ENCODE results near the gene DNPH1.

The DNPH1 gene

DNA sequence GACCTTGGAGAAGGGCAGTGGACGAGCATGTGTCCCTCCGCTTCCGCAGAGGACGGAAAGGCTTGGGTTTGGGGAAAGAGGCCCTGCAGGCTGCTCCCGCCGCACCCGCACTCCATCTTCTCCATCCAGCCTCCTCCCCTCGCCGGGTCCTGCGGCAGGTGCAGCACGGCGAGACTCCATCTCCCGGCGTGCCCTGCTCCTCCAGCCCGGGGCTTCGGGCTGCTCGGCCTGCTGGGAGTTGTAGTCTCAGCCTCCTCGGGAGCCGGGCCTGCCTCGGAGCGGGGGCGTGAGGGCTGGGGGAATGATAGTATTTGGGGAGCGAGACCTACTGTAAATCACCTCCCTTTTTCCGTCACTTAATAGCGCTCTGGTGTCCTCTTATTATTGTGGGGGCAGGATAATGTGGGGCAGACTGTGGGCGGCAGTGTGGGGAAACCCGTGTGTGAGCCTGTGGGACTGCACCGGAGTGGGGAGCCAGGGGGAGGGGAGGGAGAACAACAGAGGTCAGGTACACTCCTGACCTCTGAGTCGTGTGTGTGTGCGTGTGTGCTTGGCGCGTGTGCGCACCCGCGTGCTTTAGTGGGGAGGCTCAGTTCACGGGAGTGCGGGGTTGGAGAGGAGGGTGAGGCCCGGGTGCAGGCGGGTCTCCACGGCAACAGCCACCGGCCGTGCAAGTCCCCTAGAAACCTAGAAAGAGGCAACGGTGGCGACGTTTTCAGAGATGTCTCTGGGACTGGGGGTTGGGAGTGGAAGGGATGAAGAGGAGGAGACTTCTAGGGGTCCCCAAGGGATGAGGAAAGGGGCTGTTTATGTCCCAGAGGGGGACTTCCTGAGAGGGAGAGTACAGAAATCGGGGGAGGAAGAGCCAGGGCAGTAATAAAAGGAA is 18.1 kb upstream of the DNPH1 start:
- TF ChIP-seq TCF12 (IDR thresholded peaks at IDR 0.05; ENCODE audit: low read depth) (peak; percentile 60), MAX (IDR thresholded peaks at IDR 0.05) (peak; percentile 36; the same call in 1 of the 2 replicates), FOXM1 (IDR thresholded peaks at IDR 0.05; ENCODE audit: borderline replicate concordance, low read depth) (no peak), CEBPB (IDR thresholded peaks at IDR 0.05) (no peak), CREB1 (IDR thresholded peaks at IDR 0.05; ENCODE audit: low read depth) (0 out of 2 replicates have a peak, but pooled peaks have one; percentile 21), TAF1 (IDR thresholded peaks at IDR 0.05; ENCODE audit: low read depth) (0 out of 2 replicates have a peak, but pooled peaks have one; percentile 48), TEAD4 (IDR thresholded peaks at IDR 0.05) (no peak), YY1 (IDR thresholded peaks at IDR 0.05; ENCODE audit: low read depth) (peak; percentile 64; the same call in 1 of the 2 replicates), ZBTB7A (IDR thresholded peaks at IDR 0.05; ENCODE audit: low read depth) (0 out of 2 replicates have a peak, but pooled peaks have one; percentile 36), REST (IDR thresholded peaks at IDR 0.05; ENCODE audit: low read depth) (no peak), EGR1 (IDR thresholded peaks at IDR 0.05) (peak; percentile 94), USF1 (IDR thresholded peaks at IDR 0.05) (0 out of 2 replicates have a peak, but pooled peaks have one; percentile 38)

DNA sequence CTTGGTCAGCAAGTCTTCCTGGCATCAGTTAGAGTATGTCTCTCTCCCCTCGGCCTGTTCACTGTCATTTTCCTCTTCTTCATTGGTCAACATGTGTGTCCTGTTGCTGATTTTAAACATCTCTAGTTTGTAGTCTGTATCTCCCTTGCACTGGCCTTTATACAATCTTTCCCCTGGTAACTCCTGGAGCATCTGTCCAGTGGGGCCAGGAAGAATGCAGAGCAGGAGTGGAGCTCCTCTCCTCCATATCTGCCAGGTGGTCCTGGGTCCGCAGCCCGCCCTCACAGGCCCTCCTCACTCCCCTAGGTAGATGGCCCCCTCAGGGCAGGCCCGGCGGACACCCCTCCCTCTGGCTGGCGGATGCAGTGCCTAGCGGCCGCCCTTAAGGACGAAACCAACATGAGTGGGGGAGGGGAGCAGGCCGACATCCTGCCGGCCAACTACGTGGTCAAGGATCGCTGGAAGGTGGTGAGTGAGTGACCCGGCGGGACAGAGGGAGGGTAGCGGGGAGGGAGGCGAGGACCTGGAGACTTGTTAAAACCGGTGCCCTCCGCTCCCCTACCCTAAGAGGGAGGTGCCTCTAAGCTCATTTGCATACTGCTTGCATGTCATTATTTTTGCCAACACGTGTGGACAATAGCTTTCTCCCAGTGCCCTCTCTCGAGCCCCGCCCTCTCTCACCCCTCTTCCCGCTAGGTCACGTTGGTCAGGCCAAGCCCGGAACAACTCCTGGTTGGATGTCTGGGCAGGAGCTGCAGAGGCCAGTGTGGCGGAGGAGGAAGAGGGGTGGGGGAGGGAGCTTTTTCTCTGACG is 17.2 kb upstream of the DNPH1 start:
- TF ChIP-seq MAX (IDR thresholded peaks at IDR 0.05) (peak; percentile 65; the same call in 1 of the 2 replicates), USF1 (IDR thresholded peaks at IDR 0.05) (peak; percentile 79), RAD21 (IDR thresholded peaks at IDR 0.05; ENCODE audit: low read depth) (no peak), NFIC (IDR thresholded peaks at IDR 0.05) (no peak)

DNA sequence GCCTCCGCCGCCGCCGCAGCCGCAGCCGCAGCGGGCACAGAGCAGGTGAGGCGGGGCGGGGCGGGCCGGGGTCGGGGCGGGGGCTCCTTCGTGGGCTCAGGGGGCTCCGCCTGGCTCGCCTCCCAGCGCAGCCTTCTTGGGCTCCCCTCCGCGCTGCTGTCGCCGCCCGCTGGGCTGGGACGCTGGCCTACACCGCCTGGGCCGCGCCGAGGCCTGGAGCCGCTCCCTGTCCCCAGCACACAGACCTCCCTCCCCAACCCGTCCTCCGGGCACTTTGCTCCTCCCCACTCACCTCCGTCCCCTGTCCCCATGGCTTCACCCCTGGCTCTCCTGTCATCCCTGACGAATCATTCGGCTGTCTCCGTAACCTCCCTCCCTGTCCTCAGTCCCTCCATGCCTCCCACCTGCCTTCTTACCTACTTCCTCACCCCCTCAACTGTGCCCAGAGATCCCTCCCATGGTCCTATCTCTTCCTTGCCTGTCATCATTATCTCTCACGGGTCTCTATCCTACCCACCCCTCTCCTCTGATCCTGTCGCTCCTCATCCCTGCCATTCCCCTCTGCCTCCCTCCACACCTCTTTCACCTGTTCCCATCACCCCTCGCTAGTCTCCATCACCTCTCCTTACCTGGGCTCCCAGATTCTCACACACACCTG is 14.5 kb upstream of the DNPH1 start:
- TF ChIP-seq MAX (IDR thresholded peaks at IDR 0.05) (no peak), FOXM1 (IDR thresholded peaks at IDR 0.05; ENCODE audit: borderline replicate concordance, low read depth) (no peak), EP300 (IDR thresholded peaks at IDR 0.05; ENCODE audit: borderline replicate concordance) (no peak), NFIC (IDR thresholded peaks at IDR 0.05) (no peak), EGR1 (IDR thresholded peaks at IDR 0.05) (no peak), TEAD4 (IDR thresholded peaks at IDR 0.05) (no peak), CREB1 (IDR thresholded peaks at IDR 0.05; ENCODE audit: low read depth) (no peak), YY1 (IDR thresholded peaks at IDR 0.05; ENCODE audit: low read depth) (no peak)

DNA sequence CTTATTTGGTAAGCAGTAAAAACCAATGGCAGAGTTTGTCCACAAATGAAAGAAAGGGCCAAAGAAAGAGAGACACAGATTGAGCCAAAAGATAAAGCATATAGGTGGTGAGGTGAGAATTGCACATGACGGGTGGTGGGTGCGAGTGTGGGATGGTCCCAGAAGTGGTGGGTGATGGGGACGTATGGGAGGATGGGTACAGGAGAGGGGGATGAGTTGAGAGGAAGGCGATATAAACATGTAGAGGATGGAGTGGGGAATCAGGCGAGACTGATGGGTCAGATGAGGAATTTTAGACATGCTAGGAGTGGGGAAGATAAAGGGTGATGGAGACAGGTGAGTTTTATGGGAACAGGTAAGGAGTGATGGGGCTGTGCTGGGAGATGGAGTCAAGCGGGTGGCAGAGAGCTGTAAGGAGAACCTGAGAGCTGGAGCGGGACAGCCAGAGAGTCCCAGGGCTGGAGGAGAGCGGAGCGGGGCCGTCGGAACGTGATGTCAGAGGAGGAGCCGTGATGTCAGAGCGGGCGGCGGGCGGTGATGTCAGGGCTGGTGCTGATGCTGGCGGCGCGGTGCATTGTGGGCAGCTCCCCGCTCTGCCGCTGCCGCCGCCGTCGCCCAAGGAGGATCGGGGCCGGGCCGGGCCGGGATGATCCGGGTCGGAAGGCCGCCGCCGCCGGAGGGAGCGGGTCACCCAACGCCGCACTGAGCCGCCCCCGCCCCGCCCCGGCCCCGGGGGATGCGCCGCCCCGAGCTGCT is 13.8 kb upstream of the DNPH1 start, which contains the start of gene TTBK1:
Gene TTBK1, plus strand, starts transcription at position 574 of the 756 bp plus-strand sequence. CDS start 3,180 bp downstream, outside the sequence.
- TF ChIP-seq EP300 (IDR thresholded peaks at IDR 0.05; ENCODE audit: borderline replicate concordance): no peak
- no peak for TF ChIP-seq MAX (IDR thresholded peaks at IDR 0.05)
- no peak for TF ChIP-seq CREB1 (IDR thresholded peaks at IDR 0.05; ENCODE audit: low read depth)
- TF ChIP-seq USF1 (IDR thresholded peaks at IDR 0.05): no peak
- no peak for TF ChIP-seq ZBTB7A (IDR thresholded peaks at IDR 0.05; ENCODE audit: low read depth)
- no peak for TF ChIP-seq REST (IDR thresholded peaks at IDR 0.05; ENCODE audit: low read depth)
- TF ChIP-seq FOXM1 (IDR thresholded peaks at IDR 0.05; ENCODE audit: borderline replicate concordance, low read depth): no peak
- TF ChIP-seq EGR1 (IDR thresholded peaks at IDR 0.05): no peak
- no peak for TF ChIP-seq TCF12 (IDR thresholded peaks at IDR 0.05; ENCODE audit: low read depth)
- no peak for TF ChIP-seq CEBPB (IDR thresholded peaks at IDR 0.05)
- no peak for TF ChIP-seq TAF1 (IDR thresholded peaks at IDR 0.05; ENCODE audit: low read depth)
- TF ChIP-seq TEAD4 (IDR thresholded peaks at IDR 0.05): no peak
- TF ChIP-seq RAD21 (IDR thresholded peaks at IDR 0.05; ENCODE audit: low read depth): no peak
- TF ChIP-seq YY1 (IDR thresholded peaks at IDR 0.05; ENCODE audit: low read depth): no peak
- no peak for TF ChIP-seq NFIC (IDR thresholded peaks at IDR 0.05)
